ENCODE measurements around the gene DNAJC28.
"Not testable (repeated sequence)": the region's sequence is repeated elsewhere in the genome, so short reads cannot be mapped to it uniquely, and the experiment has no call there.

DNAJC28 gene, protein sequence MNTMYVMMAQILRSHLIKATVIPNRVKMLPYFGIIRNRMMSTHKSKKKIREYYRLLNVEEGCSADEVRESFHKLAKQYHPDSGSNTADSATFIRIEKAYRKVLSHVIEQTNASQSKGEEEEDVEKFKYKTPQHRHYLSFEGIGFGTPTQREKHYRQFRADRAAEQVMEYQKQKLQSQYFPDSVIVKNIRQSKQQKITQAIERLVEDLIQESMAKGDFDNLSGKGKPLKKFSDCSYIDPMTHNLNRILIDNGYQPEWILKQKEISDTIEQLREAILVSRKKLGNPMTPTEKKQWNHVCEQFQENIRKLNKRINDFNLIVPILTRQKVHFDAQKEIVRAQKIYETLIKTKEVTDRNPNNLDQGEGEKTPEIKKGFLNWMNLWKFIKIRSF

DNA sequence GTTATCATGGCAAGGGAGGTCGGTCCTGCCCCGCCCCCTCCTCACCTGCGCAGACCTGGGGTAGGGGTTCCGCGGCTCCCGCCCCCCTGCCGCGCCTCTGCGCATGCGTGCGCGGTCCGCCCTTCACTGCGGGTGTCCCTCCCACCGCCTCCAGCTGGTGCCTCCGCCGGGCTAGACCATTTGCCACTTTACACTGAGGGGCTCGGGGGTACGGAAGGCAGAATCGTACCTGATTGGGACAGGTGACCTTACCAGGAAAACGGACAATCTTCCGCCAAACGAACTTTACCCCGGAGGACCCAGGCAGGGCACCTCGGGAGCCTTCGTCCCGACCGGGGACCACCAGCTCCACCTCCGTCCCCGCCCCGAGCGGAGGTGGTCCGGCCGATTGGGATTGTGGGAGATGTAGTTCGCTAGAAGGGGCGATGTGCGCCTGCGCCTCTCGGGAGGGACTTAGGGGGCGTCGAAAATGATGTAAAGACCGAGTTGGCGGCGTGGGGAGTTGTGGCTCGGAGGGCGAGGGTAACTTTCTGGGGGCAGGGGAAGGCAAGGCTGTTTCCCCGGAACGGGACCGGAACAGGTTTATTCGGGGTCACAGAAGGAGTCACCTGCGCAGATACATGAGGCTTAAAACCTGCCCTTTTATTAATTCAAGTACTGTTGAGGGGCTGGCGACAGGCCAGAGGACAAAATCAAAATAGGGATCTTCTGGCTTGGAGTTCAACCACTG is at the start of gene DNAJC28:
TSS of gene DNAJC28 (minus strand) at position 344 of the 730 bp plus-strand sequence. CDS start 2,323 bp downstream, outside the sequence.
- DNase-seq (ENCODE audit: low spot score) = peak; percentile 97

DNA sequence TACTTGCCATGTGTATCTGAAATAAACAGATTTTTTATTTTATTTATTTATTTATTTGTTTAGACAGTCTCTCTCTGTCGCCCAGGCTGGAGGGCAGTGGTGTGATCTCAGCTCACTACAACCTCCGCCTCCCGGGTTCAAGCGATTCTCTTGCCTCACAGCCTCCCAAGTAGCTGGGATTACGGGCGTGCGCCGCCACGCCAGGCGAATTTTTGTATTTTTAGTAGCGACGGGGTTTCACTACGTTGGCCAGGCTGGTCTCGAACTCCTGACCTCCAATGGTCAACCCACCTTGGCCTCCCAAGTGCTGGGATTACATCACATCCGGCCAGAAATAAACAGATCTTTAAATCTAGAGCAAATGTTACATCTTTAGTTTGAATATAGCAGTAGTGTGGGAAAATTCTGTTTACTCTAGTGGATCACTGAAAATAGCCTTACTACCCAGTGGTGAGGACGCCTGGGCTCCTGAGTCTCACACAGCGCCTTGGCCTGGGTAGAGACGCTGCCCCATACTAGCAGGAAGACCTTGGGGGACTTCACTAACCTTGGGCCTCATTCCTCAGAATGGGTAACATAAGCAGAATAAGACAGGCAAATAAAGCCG is 49.7 kb upstream of the DNAJC28 start:
- no peak for DNase-seq (ENCODE audit: low spot score)

- DNase-seq (ENCODE audit: low spot score) = no peak
Measured at GRCh38 chr21:33540711-33541104, 49.2 kb upstream of the DNAJC28 start.

DNA sequence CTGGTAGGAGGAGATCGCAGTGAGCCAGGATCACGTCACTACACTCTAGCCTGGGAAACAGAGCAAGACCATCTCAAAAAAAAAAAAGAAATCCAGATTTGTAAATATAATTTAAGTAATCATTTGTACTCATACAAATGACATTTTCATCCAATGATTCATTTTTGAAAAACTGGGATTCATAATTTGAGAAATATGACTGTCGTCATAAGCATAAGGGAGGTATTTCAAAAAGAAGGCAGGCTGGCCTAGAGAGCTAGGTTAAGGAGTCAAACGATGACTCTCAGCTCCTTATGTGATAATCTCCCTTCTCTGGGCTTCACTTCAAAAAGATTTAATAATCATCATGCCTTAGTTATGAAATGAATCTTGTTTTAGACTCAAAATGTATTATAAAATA is 48.1 kb upstream of the DNAJC28 start:
- DNase-seq (ENCODE audit: low spot score) = no peak

DNA sequence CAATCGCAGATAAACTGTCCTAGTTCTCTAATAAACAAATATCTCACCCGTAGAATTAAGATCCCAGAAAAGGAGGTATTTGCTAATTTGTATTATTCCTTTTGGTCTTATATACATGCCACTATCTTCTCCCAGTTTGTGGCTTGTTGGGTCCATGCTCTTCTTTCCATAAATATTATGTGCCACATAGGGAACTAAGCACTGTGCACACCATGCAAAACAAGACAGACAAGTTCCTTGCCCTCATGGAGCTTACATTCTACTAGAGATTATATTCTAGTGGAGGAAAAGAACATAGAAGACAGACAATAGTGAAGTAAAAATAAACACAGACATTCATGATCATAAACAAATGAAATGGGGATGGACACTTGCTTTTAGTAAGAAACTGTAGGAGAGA is 45.7 kb upstream of the DNAJC28 start:
- no peak for DNase-seq (ENCODE audit: low spot score)

- DNase-seq (ENCODE audit: low spot score) = no peak
Measured at GRCh38 chr21:33531007-33531406, 39.5 kb upstream of the DNAJC28 start.

GRCh38 chr21:33522953-33523349 is 31.4 kb upstream of the DNAJC28 start:
- no peak for DNase-seq (ENCODE audit: low spot score)

DNA sequence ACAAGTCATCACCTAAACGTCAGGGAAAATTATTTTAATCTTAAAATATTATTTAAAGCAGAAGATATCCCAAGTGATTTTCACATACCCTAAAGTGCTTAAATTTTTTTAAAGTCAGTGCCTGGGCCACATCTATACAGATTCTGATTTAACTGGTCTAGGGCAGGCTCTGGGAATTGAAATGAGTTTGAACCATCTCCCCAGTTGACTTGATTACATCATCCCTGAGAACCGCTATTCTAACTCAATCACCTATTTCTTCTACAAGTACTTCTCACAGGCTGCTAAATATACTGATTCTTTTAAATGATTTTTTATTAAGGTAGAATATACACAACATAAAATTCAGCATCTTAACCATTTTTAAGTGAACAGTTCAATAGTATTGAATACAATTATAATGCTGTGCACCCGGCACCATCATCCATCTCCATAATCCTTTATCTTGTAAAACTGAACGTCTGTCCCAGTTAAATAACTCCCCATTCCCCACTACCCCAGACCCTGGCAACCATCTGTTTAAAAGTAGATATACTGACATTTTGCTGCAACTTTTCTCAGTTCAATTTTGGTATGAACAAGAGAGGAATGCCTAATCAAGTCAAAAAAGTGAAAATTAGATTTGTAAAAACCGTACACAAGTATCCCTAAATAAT is 30.9 kb upstream of the DNAJC28 start:
- DNase-seq (ENCODE audit: low spot score) = no peak

DNA sequence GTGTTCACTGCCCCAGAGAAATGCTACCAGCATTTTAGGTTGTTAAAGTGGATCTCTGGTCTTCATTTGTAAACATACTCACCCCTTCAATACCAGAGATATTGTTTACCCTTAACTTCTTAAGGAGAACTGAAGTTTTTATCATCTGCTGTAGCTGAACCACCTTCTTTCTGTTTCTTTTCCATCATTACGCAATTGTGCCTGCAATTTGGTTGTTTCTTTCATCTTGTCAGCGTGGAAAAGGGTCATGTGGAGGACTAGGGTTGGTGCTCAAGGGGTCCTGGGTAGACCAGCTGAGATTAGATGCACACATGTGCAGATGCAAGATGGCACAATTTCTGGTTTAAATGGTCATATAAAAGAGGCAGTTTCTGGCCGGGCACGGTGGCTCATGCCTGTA is 27.4 kb upstream of the DNAJC28 start:
- no peak for DNase-seq (ENCODE audit: low spot score)

GRCh38 chr21:33514229-33514628 is 22.7 kb upstream of the DNAJC28 start:
- DNase-seq (ENCODE audit: low spot score) = no peak

GRCh38 chr21:33512481-33512880 is 21.0 kb upstream of the DNAJC28 start:
- no peak for DNase-seq (ENCODE audit: low spot score)

GRCh38 chr21:33511639-33512038 is 20.1 kb upstream of the DNAJC28 start:
- no peak for DNase-seq (ENCODE audit: low spot score)

DNA sequence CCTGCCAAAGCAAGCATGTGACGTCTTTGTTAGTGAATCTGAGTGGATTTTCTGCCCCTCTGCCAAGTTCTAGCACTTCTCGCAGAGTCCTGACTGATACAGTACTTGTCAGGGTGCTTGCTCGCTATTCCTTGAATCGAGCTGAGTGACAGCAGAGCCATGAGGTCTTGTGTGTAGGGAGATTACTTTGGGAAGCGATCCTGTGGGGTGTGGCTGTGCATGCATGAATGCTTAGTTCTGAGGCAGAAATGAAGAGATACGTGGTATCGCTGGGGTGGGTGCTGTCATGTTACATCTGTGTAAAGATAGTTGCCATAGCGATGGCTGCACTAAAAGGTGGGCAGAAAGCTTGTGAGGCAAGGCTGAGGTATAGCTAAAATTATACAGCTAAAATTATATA is 19.3 kb upstream of the DNAJC28 start:
- no peak for DNase-seq (ENCODE audit: low spot score)

DNA sequence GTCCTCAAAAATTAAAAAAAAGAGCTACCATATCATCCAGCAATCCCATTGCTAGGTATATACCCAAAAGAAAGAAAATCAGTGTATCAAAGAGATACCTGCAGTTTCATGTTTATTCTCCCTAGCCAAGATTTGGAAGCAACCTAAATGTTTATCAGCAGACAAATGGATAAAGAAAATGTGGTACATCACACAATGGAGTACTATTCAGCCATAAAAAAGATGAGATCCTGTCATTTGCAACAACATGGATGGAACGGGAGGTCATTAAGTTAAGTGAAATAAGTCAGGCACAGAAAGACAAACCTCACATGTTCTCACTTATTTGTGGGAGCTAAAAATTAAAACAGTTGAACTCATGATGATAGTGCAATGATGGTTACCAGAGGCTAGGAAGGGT is 15.5 kb upstream of the DNAJC28 start:
- DNase-seq (ENCODE audit: low spot score) = not testable (repeated sequence)

DNA sequence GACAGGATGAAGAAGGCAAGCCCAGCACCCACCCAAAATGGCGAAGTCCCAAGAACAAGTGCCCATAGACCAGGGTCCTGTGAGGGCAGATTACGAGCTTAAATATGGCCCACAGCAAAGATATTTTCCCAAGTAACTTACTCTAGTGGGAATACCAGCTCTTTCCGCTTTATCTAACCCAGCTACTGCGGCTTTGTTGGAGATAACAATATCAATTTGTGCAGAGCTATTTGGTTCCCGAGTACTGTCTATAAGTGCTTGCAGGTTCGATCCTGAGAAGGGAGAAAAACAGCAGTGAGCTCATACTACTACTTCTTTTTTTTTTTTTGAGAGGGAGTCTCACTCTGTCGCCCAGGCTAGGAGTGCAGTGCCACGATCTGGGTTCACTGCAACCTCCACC is 14.3 kb upstream of the DNAJC28 start:
- DNase-seq (ENCODE audit: low spot score) = no peak

GRCh38 chr21:33496345-33496744 is 4.8 kb upstream of the DNAJC28 start:
- DNase-seq (ENCODE audit: low spot score) = no peak

DNA sequence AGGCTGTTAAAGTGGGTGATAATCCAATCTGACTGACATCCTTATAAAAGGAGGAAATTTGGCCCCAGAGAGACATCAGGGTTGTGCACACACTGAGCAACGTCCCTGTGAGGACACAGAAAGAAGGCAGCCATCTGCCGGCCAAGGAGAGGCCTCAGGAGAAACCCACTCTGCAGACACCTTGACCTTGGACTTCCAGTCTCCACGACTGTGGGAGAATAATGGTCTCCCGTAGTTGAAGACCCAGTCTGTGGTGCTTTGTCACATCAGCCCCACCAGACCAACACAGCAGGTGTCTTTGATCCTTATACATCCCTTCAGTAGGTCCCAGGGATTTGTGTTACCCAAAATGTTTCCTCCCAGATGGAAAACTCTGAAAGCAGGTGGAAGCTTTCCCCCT is 4.2 kb upstream of the DNAJC28 start:
- no peak for DNase-seq (ENCODE audit: low spot score)

GRCh38 chr21:33493756-33494155 is 2.2 kb upstream of the DNAJC28 start:
- no peak for DNase-seq (ENCODE audit: low spot score)

DNA sequence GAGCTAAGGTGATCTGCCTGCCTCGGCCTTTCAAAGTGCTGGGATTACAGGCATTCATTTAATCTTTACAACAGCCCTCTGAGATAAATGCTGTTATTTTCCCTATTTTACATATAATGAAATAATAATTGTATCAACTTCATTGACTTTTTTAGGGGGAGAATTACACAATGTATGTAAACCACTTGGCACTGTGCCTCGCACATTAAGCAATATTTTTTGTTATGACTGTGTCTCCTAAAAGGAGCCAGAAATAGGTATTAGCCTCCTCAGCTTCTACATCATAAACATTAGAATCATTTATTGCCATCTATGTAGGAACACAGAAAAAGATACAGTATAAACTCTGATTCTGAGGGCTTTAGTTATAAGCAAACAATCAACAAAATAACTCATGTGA is 1.1 kb upstream of the DNAJC28 start:
- no peak for DNase-seq (ENCODE audit: low spot score)

- DNase-seq (ENCODE audit: low spot score) = no peak
Measured at GRCh38 chr21:33490991-33491372, 534 bp downstream of the DNAJC28 start.

GRCh38 chr21:33488936-33489335 is 2.6 kb downstream of the DNAJC28 start:
- DNase-seq (ENCODE audit: low spot score) = no peak

GRCh38 chr21:33487996-33488395 is 3.5 kb downstream of the DNAJC28 start:
- no peak for DNase-seq (ENCODE audit: low spot score)
